ENCODE measurements around the gene CDYL2.

Gene CDYL2

DNA sequence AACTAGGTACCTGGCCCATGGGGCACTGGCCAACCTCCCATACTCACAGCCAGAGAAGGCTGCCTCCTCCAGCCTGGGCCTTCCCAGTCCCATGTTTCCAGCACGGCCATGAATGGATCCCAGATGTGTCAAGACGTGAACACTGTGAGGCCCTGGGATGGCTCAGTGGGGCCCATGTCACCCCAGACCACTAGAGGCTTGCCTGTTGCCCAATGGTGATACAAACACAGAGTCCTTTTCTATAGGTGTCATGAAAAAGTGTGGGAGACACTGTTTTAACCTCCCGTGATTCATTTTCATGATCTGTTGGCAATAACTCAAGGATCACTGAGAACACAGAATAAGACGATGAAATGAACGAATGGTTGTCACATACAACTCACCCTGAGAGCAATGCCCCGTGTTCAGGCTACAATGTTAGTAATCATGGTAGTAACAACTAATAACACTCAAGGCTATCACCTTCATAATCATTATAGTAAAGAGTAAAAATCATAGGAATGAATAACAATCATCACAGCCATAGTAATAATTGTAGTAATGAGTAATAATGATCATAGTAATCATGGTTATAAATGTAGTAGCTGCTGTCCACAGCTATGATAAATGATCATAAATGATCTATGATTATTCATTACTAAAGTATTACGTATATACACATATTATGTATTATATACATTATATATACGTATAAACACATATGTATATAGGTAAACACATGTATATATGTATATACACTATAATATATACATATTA is 199.6 kb downstream of the CDYL2 start:
- H3K27ac ChIP-seq (ENCODE audit: low read depth, low read length), result no peak overlapping the region
- H2AK5ac ChIP-seq (ENCODE audit: low read length), result no peak overlapping the region
- WGBS (ENCODE audit: extremely low coverage, insufficient coverage, low lambda C conversion rate), result no CpG with 5 or more reads among the region's 8 CpGs

DNA sequence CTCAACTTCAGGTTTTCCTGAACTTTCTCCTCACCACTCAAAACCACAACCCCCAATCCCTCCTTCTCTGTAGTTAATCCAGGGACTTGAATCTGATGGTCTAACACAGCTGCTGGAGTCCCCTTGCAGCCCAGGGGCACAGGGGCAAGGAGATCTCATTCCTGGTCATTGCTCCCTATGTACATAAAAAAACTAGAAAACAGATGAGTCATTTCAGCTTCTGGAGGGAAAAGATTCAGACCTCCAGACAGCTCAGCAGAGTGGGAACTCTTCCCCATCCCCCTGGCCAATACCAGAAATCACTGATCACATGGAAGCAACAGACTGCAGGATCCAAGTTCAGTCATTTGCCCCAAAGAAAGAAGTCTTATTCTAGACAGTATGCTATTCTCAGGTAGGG is 201.5 kb downstream of the CDYL2 start:
- no peak overlapping the region for H3K4me2 ChIP-seq (ENCODE audit: low read length)
- no peak overlapping the region for H2BK15ac ChIP-seq (replicated peaks; ENCODE audit: low read depth)
- H3K4me1 ChIP-seq (ENCODE audit: control insufficient read depth, low read depth, low read length), result no peaks in the 10 kb centered on the region
- no peaks in the 10 kb centered on the region for H3K79me2 ChIP-seq (ENCODE audit: control insufficient read depth, insufficient read depth, low read length)
- H3K23ac ChIP-seq (ENCODE audit: low read length), result no peak overlapping the region
- H3K9ac ChIP-seq (ENCODE audit: low read length), result no peak overlapping the region
- no peak overlapping the region for H3K4me3 ChIP-seq (ENCODE audit: low read length)
- H3K27ac ChIP-seq (ENCODE audit: low read depth, low read length), result no peak overlapping the region
- no peak overlapping the region for H3K4ac ChIP-seq (ENCODE audit: low read depth, low read length)
- DNase-seq, result no peak
- H3K56ac ChIP-seq (ENCODE audit: low read length), result no peak overlapping the region
- H2BK5ac ChIP-seq (ENCODE audit: low read length), result no peak overlapping the region
- no peaks in the 10 kb centered on the region for H3K79me1 ChIP-seq (ENCODE audit: low read length)
- no peaks in the 10 kb centered on the region for H3K27me3 ChIP-seq (ENCODE audit: insufficient read depth, low read length, poor library complexity)
- H4K5ac ChIP-seq (ENCODE audit: low read length), result no peak overlapping the region
- H3K18ac ChIP-seq (ENCODE audit: low read length), result no peak overlapping the region
- no peak overlapping the region for H4K8ac ChIP-seq (ENCODE audit: low read depth, low read length)
- no peaks in the 10 kb centered on the region for H3K36me3 ChIP-seq (ENCODE audit: control insufficient read depth, insufficient read depth, low read length)
- H2BK120ac ChIP-seq (ENCODE audit: low read depth, low read length), result no peak overlapping the region
- H2AK5ac ChIP-seq (ENCODE audit: low read length), result no peak overlapping the region

More for the DNA sequence above, 199.6 kb downstream of the CDYL2 start:
- Histone ChIP-seq H3K9ac (ENCODE audit: low read length) (no peak overlapping the region), H2BK120ac (ENCODE audit: low read depth, low read length) (no peak overlapping the region), H3K4me1 (ENCODE audit: control insufficient read depth, low read depth, low read length) (no peaks in the 10 kb centered on the region), H3K4me3 (ENCODE audit: low read length) (no peak overlapping the region), H3K23ac (ENCODE audit: low read length) (no peak overlapping the region), H3K79me2 (ENCODE audit: control insufficient read depth, insufficient read depth, low read length) (no peaks in the 10 kb centered on the region), H3K36me3 (ENCODE audit: control insufficient read depth, insufficient read depth, low read length) (no peaks in the 10 kb centered on the region), H4K8ac (ENCODE audit: low read depth, low read length) (no peak overlapping the region), H3K56ac (ENCODE audit: low read length) (no peak overlapping the region), H2BK15ac (replicated peaks; ENCODE audit: low read depth) (no peak overlapping the region), H3K4me2 (ENCODE audit: low read length) (no peak overlapping the region), H3K4ac (ENCODE audit: low read depth, low read length) (no peak overlapping the region), H3K27me3 (ENCODE audit: insufficient read depth, low read length, poor library complexity) (no peaks in the 10 kb centered on the region), H4K5ac (ENCODE audit: low read length) (no peak overlapping the region), H3K79me1 (ENCODE audit: low read length) (no peaks in the 10 kb centered on the region), H3K18ac (ENCODE audit: low read length) (no peak overlapping the region), H2BK5ac (ENCODE audit: low read length) (no peak overlapping the region)
- no peak for DNase-seq

DNA sequence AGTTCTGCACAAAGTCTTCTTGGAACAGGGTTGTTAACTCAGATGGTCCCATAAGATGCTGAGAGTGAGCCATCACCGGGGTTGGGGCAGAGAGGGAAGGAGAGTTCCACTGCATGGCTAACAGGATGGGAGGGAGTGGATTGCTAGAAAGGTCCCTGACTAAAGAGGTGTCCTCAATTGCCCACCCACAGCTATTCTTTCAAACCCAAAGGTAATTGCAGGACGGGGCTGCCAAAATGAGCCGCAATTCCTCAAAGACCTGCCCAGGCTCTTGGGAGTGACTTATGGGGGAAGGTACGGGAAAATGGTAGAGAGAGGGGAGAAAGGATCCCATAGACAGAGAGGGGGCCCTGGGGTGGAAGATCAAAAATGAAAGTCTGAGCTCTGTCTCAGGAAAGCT is 203.2 kb downstream of the CDYL2 start:
- Histone ChIP-seq H4K8ac (ENCODE audit: low read depth, low read length) (no peak overlapping the region), H2BK15ac (replicated peaks; ENCODE audit: low read depth) (no peak overlapping the region), H3K9ac (ENCODE audit: low read length) (no peak overlapping the region), H3K27ac (ENCODE audit: low read depth, low read length) (no peak overlapping the region), H3K4me1 (ENCODE audit: control insufficient read depth, low read depth, low read length) (no peaks in the 10 kb centered on the region), H2BK5ac (ENCODE audit: low read length) (no peak overlapping the region), H3K27me3 (ENCODE audit: insufficient read depth, low read length, poor library complexity) (no peaks in the 10 kb centered on the region), H3K79me1 (ENCODE audit: low read length) (no peaks in the 10 kb centered on the region), H3K18ac (ENCODE audit: low read length) (no peak overlapping the region), H3K79me2 (ENCODE audit: control insufficient read depth, insufficient read depth, low read length) (no peaks in the 10 kb centered on the region), H2AK5ac (ENCODE audit: low read length) (no peak overlapping the region), H4K5ac (ENCODE audit: low read length) (no peak overlapping the region), H2BK120ac (ENCODE audit: low read depth, low read length) (no peak overlapping the region), H3K4me2 (ENCODE audit: low read length) (no peak overlapping the region), H3K4me3 (ENCODE audit: low read length) (no peak overlapping the region), H3K23ac (ENCODE audit: low read length) (no peak overlapping the region), H3K36me3 (ENCODE audit: control insufficient read depth, insufficient read depth, low read length) (no peaks in the 10 kb centered on the region), H3K4ac (ENCODE audit: low read depth, low read length) (no peak overlapping the region), H3K56ac (ENCODE audit: low read length) (no peak overlapping the region)
- no peak for DNase-seq
- no CpG with 5 or more reads among the region's 4 CpGs for WGBS (ENCODE audit: extremely low coverage, insufficient coverage, low lambda C conversion rate)

DNA sequence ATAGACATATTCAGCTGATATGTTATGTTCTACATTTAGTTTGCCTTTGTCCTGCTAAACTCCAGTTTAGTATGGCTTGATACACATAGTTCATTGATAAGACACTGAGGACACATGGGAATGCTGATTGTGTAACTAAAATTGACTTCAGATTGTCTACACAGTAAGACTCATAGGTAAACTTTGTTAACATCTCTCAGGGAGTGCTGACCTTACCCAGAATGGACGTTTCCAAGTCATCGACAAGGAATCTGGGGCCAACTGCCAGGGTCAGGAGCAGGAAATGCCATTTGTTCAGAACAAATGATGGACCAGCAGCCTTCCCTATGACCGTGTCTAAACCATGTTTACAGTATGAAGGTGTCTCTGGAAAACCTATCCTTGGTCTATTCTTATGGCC is 204.9 kb downstream of the CDYL2 start:
- H4K5ac ChIP-seq (ENCODE audit: low read length), result no peak overlapping the region
- no peaks in the 10 kb centered on the region for H3K79me2 ChIP-seq (ENCODE audit: control insufficient read depth, insufficient read depth, low read length)
- no peaks in the 10 kb centered on the region for H3K36me3 ChIP-seq (ENCODE audit: control insufficient read depth, insufficient read depth, low read length)
- H3K79me1 ChIP-seq (ENCODE audit: low read length), result no peaks in the 10 kb centered on the region
- H3K23ac ChIP-seq (ENCODE audit: low read length), result no peak overlapping the region
- H3K4me2 ChIP-seq (ENCODE audit: low read length), result no peak overlapping the region
- H3K27me3 ChIP-seq (ENCODE audit: insufficient read depth, low read length, poor library complexity), result no peaks in the 10 kb centered on the region
- no peak overlapping the region for H2BK120ac ChIP-seq (ENCODE audit: low read depth, low read length)
- no peak overlapping the region for H2BK5ac ChIP-seq (ENCODE audit: low read length)
- H2BK15ac ChIP-seq (replicated peaks; ENCODE audit: low read depth), result no peak overlapping the region
- no peak overlapping the region for H3K18ac ChIP-seq (ENCODE audit: low read length)
- no peak overlapping the region for H2AK5ac ChIP-seq (ENCODE audit: low read length)
- no peak overlapping the region for H3K9ac ChIP-seq (ENCODE audit: low read length)
- DNase-seq, result no peak
- H4K8ac ChIP-seq (ENCODE audit: low read depth, low read length), result no peak overlapping the region
- H3K56ac ChIP-seq (ENCODE audit: low read length), result no peak overlapping the region
- no CpG with 5 or more reads among the region's 3 CpGs for WGBS (ENCODE audit: extremely low coverage, insufficient coverage, low lambda C conversion rate)
- no peak overlapping the region for H3K4ac ChIP-seq (ENCODE audit: low read depth, low read length)
- H3K4me1 ChIP-seq (ENCODE audit: control insufficient read depth, low read depth, low read length), result no peaks in the 10 kb centered on the region
- H3K27ac ChIP-seq (ENCODE audit: low read depth, low read length), result no peak overlapping the region
- no peak overlapping the region for H3K4me3 ChIP-seq (ENCODE audit: low read length)

DNA sequence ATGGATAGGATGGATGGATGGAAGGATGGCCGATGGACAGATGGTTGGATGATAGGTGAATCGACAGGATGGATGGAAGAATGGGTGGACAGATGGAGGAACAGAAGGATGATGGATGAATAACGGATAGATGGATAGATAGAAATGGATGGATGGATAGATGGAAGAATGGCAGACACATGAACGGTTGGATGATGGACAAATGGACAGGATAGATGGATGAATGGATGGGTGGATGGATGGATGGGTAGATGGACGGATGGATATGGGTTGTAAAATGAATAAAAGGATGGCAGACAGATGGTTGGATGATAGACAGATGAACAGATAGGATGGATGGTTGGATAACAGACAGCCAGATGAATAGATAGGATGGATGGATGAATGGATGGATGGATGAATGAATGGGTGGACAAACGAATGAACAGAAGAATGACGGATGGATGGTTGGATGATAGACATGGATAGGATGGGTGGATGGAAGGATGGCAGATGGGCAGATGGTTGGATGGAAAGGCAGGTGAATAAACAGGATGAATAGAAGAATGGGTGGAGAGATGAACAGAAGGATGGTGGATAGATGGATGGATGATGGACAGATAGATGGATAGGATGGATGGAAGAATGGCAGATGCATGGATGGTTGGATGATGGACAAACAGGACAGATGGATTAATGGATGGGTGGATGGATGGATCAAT is 207.7 kb downstream of the CDYL2 start:
- Histone ChIP-seq H3K4ac (ENCODE audit: low read depth, low read length) (no peak overlapping the region), H3K23ac (ENCODE audit: low read length) (no peak overlapping the region), H3K56ac (ENCODE audit: low read length) (no peak overlapping the region), H2BK5ac (ENCODE audit: low read length) (no peak overlapping the region), H3K4me3 (ENCODE audit: low read length) (no peak overlapping the region), H2AK5ac (ENCODE audit: low read length) (no peak overlapping the region), H3K79me1 (ENCODE audit: low read length) (no peaks in the 10 kb centered on the region), H3K36me3 (ENCODE audit: control insufficient read depth, insufficient read depth, low read length) (no peaks in the 10 kb centered on the region), H3K4me1 (ENCODE audit: control insufficient read depth, low read depth, low read length) (no peaks in the 10 kb centered on the region), H2BK15ac (replicated peaks; ENCODE audit: low read depth) (no peak overlapping the region), H3K79me2 (ENCODE audit: control insufficient read depth, insufficient read depth, low read length) (no peaks in the 10 kb centered on the region), H3K27ac (ENCODE audit: low read depth, low read length) (no peak overlapping the region), H3K9ac (ENCODE audit: low read length) (no peak overlapping the region), H3K18ac (ENCODE audit: low read length) (no peak overlapping the region), H4K8ac (ENCODE audit: low read depth, low read length) (no peak overlapping the region), H3K4me2 (ENCODE audit: low read length) (no peak overlapping the region), H3K27me3 (ENCODE audit: insufficient read depth, low read length, poor library complexity) (no peaks in the 10 kb centered on the region), H4K5ac (ENCODE audit: low read length) (no peak overlapping the region), H2BK120ac (ENCODE audit: low read depth, low read length) (no peak overlapping the region)
- WGBS (ENCODE audit: extremely low coverage, insufficient coverage, low lambda C conversion rate), result 95% methylated on average over 3 of the region's 7 CpGs
- DNase-seq, result no peak

DNA sequence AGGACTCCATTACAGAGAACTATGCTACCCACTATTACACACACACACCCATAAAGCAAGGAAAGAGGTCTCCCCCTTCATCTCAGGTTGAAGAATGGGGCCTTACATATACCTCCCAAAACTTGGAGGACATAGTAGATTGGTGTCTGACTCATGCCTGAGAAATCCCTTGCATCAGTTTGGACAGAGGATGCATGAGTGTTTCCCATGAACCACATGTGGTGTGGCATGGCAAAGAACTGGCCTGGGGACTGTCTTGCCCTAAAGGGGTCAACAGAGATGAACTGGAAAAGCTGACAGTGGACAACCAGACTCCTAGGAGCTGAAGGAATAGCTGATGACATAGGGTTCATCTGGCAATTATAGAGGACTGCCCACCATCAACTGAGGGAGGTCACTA is 209.6 kb downstream of the CDYL2 start:
- Histone ChIP-seq H3K56ac (ENCODE audit: low read length) (no peak overlapping the region), H2BK120ac (ENCODE audit: low read depth, low read length) (no peak overlapping the region), H2BK5ac (ENCODE audit: low read length) (no peak overlapping the region), H2BK15ac (replicated peaks; ENCODE audit: low read depth) (no peak overlapping the region), H3K36me3 (ENCODE audit: control insufficient read depth, insufficient read depth, low read length) (no peaks in the 10 kb centered on the region), H2AK5ac (ENCODE audit: low read length) (no peak overlapping the region), H3K23ac (ENCODE audit: low read length) (no peak overlapping the region), H3K79me2 (ENCODE audit: control insufficient read depth, insufficient read depth, low read length) (no peaks in the 10 kb centered on the region), H3K27me3 (ENCODE audit: insufficient read depth, low read length, poor library complexity) (no peaks in the 10 kb centered on the region), H3K4me3 (ENCODE audit: low read length) (no peak overlapping the region), H3K4me2 (ENCODE audit: low read length) (no peak overlapping the region), H3K4me1 (ENCODE audit: control insufficient read depth, low read depth, low read length) (no peaks in the 10 kb centered on the region), H3K4ac (ENCODE audit: low read depth, low read length) (no peak overlapping the region), H3K9ac (ENCODE audit: low read length) (no peak overlapping the region), H3K18ac (ENCODE audit: low read length) (no peak overlapping the region), H4K8ac (ENCODE audit: low read depth, low read length) (no peak overlapping the region), H4K5ac (ENCODE audit: low read length) (no peak overlapping the region), H3K27ac (ENCODE audit: low read depth, low read length) (no peak overlapping the region), H3K79me1 (ENCODE audit: low read length) (no peaks in the 10 kb centered on the region)
- DNase-seq, result no peak

Measured in mesendoderm (in vitro differentiated cells).